ENCODE data around the gene TPSG1.
"Not testable (repeated sequence)": the region's sequence is repeated elsewhere in the genome, so short reads cannot be mapped to it uniquely, and the experiment has no call there.

Gene TPSG1

GRCh38 chr16:1225051-1225451, at the start of gene TPSG1:
TSS of gene TPSG1 (minus strand) at chr16:1225268. CDS start at chr16:1225252, 16 bp downstream.
- H3K4me3 ChIP-seq (ENCODE audit: low read length) = no peak within 1 kb of the TSS
- no peak for TF ChIP-seq ZNF274 (IDR thresholded peaks at IDR 0.05; ENCODE audit: low read depth, low read length)

GRCh38 chr16:1274767-1275166, 49.7 kb upstream of the TPSG1 start:
- no peak overlapping the region for H3K4me3 ChIP-seq (ENCODE audit: low read length)
- no peak for TF ChIP-seq ZNF274 (IDR thresholded peaks at IDR 0.05; ENCODE audit: low read depth, low read length)

DNA sequence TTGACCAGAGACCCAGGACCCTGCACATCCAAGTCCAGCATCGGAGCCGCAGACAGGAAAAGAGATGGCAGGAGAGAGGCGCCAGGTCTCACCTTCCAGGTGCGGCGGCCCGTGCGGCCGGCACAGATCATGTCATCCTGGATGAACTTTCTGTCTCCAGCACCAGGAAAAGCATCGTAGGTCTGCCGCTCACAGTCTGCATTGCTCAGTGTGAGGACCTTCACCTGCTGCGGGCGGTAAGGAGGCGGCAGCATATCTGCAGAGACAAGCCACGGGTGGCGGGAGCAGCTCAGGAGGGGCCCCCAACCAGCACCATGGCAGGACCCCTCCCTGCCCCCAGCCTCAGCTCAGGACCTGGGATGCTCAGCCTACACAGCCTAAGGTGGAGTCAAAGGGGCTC, 48.7 kb upstream of the TPSG1 start:
- H3K4me3 ChIP-seq (ENCODE audit: low read length) = no peak overlapping the region
- no peak for TF ChIP-seq ZNF274 (IDR thresholded peaks at IDR 0.05; ENCODE audit: low read depth, low read length)

GRCh38 chr16:1272453-1273198, 47.6 kb upstream of the TPSG1 start:
- no peak for TF ChIP-seq ZNF274 (IDR thresholded peaks at IDR 0.05; ENCODE audit: low read depth, low read length)
- H3K4me3 ChIP-seq (ENCODE audit: low read length) = no peak overlapping the region

- H3K4me3 ChIP-seq (ENCODE audit: low read length) = not testable (repeated sequence)
These were observed 46.8 kb upstream of the TPSG1 start for GRCh38 chr16:1271724-1272413.

- H3K4me3 ChIP-seq (ENCODE audit: low read length) = no peak overlapping the region
- TF ChIP-seq ZNF274 (IDR thresholded peaks at IDR 0.05; ENCODE audit: low read depth, low read length) = no peak
These were observed 46.3 kb upstream of the TPSG1 start for GRCh38 chr16:1271380-1271723.

- H3K4me3 ChIP-seq (ENCODE audit: low read length) = not testable (repeated sequence)
These were observed 44.4 kb upstream of the TPSG1 start for GRCh38 chr16:1269418-1269817.

DNA sequence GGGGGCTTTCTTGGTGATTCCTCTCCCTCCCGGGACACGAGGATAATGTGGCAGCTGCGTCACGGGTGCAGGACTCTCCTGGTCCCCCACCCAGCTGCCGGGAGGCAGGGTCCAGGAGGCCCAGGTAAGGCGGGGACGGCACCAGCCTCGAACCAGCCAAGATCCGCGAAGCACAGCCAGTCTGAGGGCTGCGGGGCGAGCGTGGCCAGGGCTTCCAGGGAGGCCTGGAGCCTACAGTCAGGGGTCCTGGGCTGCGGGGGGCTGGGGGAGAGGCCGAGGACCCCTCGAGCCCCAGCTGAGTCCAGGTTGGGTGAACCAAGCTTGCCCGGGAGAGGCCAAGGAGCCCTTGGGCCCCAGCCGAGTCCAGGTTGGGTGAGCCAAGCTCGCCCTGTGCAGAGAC, 40.8 kb upstream of the TPSG1 start:
- no peak overlapping the region for H3K4me3 ChIP-seq (ENCODE audit: low read length)
- TF ChIP-seq ZNF274 (IDR thresholded peaks at IDR 0.05; ENCODE audit: low read depth, low read length) = no peak

DNA sequence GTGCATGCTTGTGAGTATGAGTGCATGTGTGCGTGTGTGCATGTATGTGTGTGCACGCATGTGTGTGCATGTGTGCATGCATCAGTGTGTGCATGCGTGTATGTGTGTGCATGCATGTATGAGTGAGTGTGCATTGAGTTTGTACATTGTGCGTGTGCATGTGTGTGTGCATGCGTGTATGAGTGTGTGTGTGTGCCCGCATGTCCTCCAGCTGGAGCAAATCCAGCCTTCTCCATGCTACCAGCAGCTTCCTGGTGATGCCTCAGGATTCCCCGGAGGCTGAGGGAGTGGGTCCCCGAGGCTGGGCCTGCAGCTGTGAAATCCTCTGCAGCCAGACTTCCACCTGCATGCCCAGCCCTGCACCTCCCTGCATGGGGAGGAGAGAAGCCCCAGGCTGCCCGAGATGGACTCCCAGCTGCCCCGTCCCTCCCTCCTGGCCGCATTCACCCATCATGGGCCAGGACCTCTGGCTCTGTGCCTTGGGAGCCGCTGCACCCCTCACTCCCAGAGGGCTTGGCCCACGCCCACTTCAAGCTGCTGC, 40.1 kb upstream of the TPSG1 start:
- no peak for TF ChIP-seq ZNF274 (IDR thresholded peaks at IDR 0.05; ENCODE audit: low read depth, low read length)
- no peak overlapping the region for H3K4me3 ChIP-seq (ENCODE audit: low read length)

GRCh38 chr16:1264345-1265089, 39.4 kb upstream of the TPSG1 start:
- TF ChIP-seq ZNF274 (IDR thresholded peaks at IDR 0.05; ENCODE audit: low read depth, low read length) = no peak
- no peak overlapping the region for H3K4me3 ChIP-seq (ENCODE audit: low read length)

GRCh38 chr16:1263591-1264344, 38.7 kb upstream of the TPSG1 start:
- no peak overlapping the region for H3K4me3 ChIP-seq (ENCODE audit: low read length)
- no peak for TF ChIP-seq ZNF274 (IDR thresholded peaks at IDR 0.05; ENCODE audit: low read depth, low read length)

DNA sequence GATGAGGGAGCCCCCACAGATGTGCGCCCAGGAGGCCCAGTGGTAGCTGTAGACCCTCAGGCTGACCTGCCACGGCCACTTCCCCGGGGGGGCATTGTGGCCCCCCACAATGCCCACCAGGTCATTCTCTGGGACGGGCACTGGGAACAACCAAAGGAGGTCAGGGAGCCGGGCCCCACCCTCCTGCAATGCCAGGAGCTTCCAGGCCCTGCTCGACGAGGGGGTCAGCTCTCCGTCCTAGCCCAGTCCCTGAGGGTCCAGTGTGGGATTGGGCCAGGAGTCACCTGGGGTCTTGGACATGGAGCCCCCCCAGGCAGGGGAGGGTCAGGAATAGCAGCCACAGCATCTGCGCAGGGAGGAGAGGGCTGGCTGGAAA, 37.8 kb upstream of the TPSG1 start:
- TF ChIP-seq ZNF274 (IDR thresholded peaks at IDR 0.05; ENCODE audit: low read depth, low read length) = no peak
- H3K4me3 ChIP-seq (ENCODE audit: low read length) = no peak overlapping the region

DNA sequence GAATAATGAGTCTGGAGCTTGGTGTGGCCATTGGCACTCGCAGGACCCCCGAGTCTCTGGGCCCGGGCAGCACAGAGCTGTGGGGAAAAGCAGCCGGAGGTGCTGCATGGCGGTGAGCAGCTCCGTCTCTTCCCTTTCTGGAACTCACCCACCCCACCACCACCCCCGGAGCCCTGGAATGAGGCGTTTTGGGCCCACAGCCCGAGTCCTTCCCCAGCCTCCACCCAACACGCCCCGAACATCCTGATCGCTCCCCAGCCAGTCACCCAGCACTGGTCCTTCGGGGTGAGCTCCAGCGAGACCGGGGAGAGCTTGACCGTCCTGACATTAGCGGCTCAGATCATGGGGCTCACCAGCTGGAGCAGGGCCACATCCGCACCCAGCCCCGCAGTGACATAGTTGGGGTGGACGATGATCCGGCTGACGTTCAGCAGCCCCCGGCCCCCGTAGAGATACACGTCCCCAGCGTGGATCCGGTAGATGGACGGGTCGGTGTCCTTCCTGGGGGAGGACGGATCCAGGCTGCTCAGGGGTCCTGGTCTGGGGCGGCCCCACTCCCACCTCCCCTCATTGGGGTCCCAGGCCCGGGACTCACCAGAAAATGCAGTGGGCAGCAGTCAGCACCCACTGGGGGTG, 37.3 kb upstream of the TPSG1 start:
- TF ChIP-seq ZNF274 (IDR thresholded peaks at IDR 0.05; ENCODE audit: low read depth, low read length) = no peak
- no peak overlapping the region for H3K4me3 ChIP-seq (ENCODE audit: low read length)

Measured in GM08714 (cell line).